ENCODE results near the gene LTN1.

- TF ChIP-seq CREB3 (CRISPR knock-in tag; IDR thresholded peaks at IDR 0.05) (no peak), EP300 (IDR thresholded peaks at IDR 0.05; ENCODE audit: low read depth in 2 of 2, low read length in 2 of 2) (no peak), EP300 (CRISPR knock-in tag; IDR thresholded peaks at IDR 0.05; ENCODE audit: borderline replicate concordance) (no peak), YY1 (IDR thresholded peaks at IDR 0.05; ENCODE audit: insufficient read depth, insufficient replicate concordance, low read depth, low read length) (no peak), CTCF (CRISPR knock-in tag; IDR thresholded peaks at IDR 0.05) (no peak), NBN (conservative IDR thresholded peaks at IDR 0.05) (no peak), RAD21 (CRISPR knock-in tag; IDR thresholded peaks at IDR 0.05) (no peak), HDAC2 (CRISPR knock-in tag; IDR thresholded peaks at IDR 0.05) (no peak)
These were observed 56.6 kb downstream of the LTN1 start for GRCh38 chr21:28936036-28936435.

Measured in HepG2 (cell line).